ENCODE results near the gene RGS4.

DNA sequence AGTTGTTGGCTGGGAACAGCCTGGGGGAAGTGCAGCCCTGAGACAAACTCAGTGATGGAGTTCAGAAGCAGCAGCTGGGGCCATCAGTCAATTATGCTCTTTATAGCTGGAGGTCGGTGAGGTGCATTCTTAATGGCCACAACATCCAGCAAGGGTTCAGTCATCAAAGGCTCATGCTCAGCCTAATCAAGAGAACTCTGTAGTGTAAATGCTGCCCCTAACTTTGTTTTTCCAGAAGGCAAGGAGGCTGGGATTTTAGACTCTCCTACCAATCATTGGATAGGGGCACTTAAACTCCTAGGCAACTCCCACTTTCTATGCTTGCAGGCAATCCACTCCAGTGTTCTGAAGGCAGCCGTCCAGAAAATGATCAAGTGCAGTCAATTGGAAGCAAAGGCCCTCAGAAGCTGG lies 15.0 kb upstream of the RGS4 start:
- TF ChIP-seq, protein P1, sequence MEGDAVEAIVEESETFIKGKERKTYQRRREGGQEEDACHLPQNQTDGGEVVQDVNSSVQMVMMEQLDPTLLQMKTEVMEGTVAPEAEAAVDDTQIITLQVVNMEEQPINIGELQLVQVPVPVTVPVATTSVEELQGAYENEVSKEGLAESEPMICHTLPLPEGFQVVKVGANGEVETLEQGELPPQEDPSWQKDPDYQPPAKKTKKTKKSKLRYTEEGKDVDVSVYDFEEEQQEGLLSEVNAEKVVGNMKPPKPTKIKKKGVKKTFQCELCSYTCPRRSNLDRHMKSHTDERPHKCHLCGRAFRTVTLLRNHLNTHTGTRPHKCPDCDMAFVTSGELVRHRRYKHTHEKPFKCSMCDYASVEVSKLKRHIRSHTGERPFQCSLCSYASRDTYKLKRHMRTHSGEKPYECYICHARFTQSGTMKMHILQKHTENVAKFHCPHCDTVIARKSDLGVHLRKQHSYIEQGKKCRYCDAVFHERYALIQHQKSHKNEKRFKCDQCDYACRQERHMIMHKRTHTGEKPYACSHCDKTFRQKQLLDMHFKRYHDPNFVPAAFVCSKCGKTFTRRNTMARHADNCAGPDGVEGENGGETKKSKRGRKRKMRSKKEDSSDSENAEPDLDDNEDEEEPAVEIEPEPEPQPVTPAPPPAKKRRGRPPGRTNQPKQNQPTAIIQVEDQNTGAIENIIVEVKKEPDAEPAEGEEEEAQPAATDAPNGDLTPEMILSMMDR (IDR thresholded peaks at IDR 0.05): no peak
- no peak for TF ChIP-seq POLR2A (IDR thresholded peaks at IDR 0.05)

Measured in Peyer's patch (tissue), 4 donors.